Measurements from ENCODE around the gene TTF2. TPM values are rescaled to one million over a fixed set of nuclear protein-coding genes. Genes with fewer than 3 reads are reported as not detected.
"Not testable (repeated sequence)": the region's sequence is repeated elsewhere in the genome, so short reads cannot be mapped to it uniquely, and the experiment has no call there.

TTF2 gene
- total RNA-seq, 1 donor from 2014 or later: 17.0 TPM

DNA sequence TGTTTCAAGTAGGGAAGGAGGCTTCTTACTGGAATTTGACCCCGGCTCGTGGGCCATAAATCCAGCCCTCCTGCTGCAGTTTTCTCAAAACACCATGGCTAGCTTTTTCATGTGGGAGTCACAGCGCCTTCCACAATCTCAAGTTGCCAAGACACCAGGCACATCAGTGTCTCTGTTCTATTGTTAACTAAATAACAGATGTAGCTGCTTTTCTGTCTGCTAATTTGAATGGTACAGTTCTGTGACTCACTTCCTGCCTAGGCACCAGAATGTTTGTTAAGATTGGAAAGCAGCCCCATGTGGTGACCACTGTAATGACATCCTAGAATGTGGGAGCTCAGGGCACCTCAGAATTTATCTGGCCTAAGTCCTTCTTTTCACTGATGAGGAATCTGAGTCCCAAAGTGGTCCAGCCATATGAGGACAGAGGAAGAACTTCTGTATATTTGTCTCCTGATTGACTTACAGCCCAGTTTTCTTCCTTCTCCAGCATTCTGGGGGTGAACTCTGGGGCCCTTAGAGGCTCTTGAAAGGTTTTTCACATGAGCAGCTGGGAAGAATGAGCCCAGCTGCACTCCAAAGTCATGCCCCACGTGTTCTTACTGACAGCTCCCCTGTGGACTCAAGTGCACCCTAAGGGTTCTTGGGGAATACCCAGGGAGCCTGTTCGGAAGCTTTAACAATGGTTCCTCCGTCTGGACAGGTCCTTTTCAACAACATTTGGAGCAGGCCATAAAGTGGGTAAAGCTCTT, 33.9 kb downstream of the TTF2 start:
- peak; percentile 52 for DNase-seq

DNA sequence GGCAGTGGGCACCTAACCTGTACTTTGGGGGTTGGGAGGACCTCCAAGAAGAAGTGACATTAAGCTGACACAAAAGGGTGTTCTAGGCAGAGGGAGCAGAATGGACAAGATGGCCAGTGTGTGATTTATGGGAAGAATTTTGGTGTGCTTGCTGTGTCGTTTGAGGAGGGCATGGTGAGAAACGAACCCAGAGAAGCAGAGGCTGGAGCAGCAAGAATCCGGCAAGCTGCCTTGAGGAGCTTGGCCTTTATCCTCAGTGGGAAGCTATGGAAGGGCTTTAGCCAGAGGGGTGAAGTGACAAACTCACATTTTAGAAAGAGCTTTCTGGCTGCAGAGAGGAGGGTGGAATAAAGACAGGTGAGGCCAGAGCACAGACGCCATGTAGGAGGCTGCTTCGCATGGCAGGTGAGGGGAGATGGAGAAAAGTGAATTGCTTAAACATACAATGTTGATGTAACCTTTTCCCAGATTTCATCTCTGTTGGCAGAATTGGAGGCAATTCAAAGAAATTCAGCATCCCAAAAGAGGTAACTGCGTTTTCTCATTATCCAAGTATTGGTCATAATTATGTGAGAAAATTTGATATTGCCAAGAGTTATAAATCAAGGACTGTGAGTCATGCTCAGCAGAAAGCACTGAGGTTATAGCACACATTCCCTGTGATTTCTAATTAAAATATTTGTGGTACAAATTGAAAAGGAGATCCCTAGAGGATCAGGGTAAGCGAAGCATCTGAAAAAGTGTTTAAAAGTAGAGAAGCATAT, 34.9 kb downstream of the TTF2 start:
- DNase-seq: no peak

- no peak for DNase-seq
These were observed 36.9 kb downstream of the TTF2 start for GRCh38 chr1:117096951-117097408.

GRCh38 chr1:117097443-117097842, 37.3 kb downstream of the TTF2 start:
- DNase-seq: no peak

DNA sequence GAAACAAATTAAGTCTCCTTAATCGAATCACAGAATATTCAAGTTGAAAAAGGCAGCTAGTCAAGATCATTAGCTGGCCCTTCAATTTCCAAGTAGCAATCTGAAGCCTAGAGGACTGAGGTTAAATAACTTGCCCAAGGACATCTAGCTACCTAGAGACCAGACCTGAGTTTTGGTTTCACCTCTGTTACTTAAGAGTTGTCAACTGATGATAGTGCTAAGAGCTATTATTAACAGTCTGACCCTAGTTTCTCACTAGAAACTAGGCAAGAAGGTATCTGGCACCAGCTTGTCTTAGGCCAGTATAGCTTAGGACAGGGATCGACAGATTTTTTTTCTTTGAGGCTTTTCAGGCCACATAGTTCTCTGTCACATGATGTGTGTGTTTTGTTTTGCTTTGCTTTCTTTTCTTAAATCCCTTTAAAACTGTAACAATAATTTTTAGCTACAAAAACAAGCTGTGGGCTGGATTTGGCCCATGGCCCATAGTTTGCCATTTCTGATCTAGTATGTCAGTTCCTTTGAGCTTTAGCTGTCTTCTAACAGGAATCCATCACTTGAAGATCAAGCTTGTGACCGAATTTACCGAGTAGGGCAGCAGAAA, 38.3 kb downstream of the TTF2 start:
- DNase-seq: no peak

GRCh38 chr1:117101334-117101733, 41.2 kb downstream of the TTF2 start:
- no peak for DNase-seq

GRCh38 chr1:117101858-117102257, 41.7 kb downstream of the TTF2 start:
- DNase-seq: not testable (repeated sequence)

GRCh38 chr1:117104986-117105385, 44.9 kb downstream of the TTF2 start:
- DNase-seq: no peak

DNA sequence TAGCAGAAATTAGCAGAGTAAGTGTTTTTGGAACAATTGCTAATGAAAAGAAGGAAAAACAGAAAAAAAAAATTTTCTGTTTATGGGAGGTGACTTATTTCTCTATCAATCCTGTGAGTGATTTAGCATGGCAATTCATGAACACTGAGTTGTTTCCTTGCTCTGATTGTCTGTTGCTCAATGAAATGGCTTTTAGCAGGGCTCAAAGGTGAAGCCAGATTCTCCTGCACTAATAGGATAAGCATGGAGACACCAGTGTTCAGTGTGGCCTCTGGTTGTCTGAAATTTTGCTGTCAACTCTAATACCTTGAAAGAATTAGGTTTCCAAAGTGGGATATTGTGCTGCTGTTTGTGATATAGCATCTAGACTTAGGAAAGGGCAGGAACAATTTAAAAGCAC, 45.6 kb downstream of the TTF2 start:
- DNase-seq: no peak

GRCh38 chr1:117106478-117106877, 46.4 kb downstream of the TTF2 start:
- DNase-seq: no peak

DNA sequence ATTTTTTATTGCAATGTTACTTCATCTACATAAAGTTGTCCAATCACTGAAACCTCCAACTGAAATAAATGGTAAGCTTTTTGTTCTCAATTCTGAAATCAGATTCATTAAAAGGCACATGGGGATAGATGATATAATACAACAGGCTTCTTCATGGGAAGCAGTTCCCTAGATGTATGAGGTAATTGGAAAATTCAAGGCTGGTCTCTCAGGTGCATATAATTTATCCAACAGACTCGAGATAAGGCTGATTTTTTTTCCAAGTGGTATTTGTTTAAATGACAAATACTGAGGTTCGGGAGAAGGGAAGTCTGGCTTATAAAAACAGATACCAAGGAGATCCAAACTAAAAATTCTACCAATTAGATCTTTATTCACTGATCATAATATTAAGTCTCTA, 47.2 kb downstream of the TTF2 start:
- DNase-seq: no peak

DNA sequence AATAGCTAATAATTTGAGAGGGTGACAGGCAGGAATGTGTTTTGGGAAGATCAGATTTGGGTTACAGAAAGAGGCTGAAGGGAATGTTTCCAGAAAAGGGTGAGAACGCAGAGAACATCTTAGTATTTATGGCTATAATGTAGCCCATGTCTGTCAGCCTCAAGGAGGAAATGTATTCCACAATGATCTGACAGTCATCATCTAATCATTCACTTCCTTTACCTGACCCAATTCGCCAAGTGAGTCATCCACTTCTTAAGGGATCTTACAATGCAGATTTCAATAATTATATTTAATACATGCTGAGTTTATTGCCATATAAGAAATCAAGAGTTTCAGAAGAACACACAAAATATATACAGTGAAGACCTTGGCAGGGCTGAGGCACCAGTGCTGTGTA, 50.6 kb downstream of the TTF2 start:
- no peak for DNase-seq

GRCh38 chr1:117112047-117112717, 52.1 kb downstream of the TTF2 start:
- no peak for DNase-seq

DNA sequence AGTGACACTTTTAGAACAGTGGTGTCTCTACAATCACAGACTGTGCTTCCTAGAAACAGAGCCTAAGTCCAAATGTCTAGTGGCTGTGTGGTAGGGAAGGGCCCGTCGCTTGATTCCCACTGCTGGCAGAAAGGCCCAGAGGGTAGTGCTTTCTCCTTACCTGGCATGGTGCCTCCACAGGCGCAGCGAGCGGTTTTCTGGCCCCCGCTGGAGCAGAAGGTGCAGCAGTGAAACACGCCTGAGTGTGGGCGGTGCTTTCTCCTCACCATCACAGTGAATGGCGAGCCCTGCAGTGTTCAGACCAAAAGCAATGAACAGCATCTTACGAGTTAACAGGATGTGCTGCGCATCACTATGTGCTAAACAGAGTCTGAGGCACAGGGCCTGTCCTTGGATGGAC, 53.1 kb downstream of the TTF2 start:
- no peak for DNase-seq

DNA sequence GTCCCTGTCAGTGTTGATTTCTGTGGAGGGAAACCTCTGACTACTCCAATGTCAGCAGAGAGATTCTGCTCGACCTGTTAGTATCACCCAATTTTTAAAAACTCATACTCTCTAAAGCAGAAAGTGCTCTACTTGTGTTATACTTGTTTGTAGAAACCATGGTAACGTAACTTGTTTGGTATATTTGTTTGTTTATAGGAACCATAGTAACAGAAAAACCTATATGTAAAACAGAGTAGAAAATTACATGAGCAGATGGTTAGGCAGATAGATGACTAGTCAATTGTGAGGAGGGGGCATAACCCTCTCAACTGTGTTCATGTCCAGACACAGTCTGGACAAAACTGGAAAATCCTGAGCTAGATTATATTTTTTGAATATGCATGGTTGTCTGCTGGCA, 54.8 kb downstream of the TTF2 start:
- no peak for DNase-seq

DNA sequence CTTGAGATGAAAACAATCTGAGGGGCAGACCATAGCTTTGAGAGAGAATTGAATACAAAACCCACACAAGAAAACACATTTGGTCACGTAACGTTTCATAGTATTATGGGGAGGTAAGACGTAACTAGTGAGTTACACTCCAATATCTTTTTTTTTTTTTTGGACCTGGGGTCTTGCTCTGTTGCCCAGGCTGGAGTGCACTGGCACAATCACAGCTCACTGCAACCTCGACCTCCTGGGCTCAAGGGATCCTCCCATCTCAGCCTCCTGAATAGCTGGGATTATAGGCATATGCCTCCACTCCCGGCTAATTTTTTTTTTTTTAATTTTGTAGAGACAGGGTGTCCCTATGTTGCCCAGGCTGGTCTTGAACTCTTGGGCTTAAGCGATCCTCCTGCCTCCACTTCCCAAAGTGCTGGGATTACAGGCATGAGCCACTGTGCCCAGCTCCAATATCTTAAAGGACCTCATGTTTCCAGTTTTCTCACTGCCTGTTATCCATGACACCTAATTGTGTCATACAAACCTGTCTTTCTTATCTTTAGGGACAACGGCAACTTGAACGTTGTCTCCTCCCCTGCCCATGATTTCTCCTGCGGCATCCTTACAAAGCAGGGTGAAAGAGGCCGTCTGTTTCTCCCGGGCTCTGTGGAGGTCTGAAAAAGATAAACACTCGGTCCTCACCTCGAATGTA, 56.1 kb downstream of the TTF2 start:
- no peak for DNase-seq

- no peak for DNase-seq
These were observed 56.6 kb downstream of the TTF2 start for GRCh38 chr1:117116784-117117130.

- DNase-seq: no peak
These were observed 57.6 kb downstream of the TTF2 start for GRCh38 chr1:117117697-117118096.

DNA sequence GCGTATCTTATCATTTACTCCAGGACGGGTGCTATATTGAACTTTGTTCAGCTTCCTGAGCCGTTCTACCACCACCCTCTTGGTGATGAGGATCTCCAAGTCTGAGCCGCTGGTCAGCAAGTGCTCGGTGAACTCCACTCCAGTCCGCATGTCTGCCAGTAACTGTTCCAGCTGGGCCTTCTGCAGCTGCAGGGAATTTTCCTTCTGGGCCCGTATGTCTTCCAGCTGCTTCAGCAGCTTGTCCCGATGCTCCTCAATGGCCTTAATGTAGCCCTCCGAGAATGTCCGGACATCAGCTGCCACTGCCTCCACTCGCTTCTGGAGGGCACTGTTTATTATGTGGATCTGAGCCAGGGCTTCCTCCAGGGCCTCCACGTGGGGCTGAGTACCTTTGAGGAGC, 58.0 kb downstream of the TTF2 start:
- DNase-seq: no peak

- not testable (repeated sequence) for DNase-seq
These were observed 59.0 kb downstream of the TTF2 start for GRCh38 chr1:117119144-117119543.

- DNase-seq: peak; percentile 56
These were observed 60.9 kb downstream of the TTF2 start for GRCh38 chr1:117120774-117121588.
